H1 (cell line): ENCODE data around the gene SSH2. TPM values are rescaled to one million over a fixed set of nuclear protein-coding genes. Genes with fewer than 3 reads are reported as not detected.

Experiments used
- BCL11A ChIP-seq, 2 experiments: IDR thresholded peaks; one replicate each; pipeline ENCODE4 v1.6.1; 2011; ENCODE audit warnings: low read depth in 2 of 2, low read length in 2 of 2, mild to moderate bottlenecking in 2 of 2
- BRCA1 ChIP-seq: IDR thresholded peaks from 2 replicates; pipeline ENCODE4 v1.6.1; 2012; ENCODE audit warnings: low read depth, low read length, improper control_type of control experiment
- CBX5 ChIP-seq: fragments of 300-800, 300-1000 bp; sonication (generic); IDR thresholded peaks from 2 replicates; pipeline ENCODE4 v1.7.1; 2016; ENCODE audit warnings: antibody characterized with exemption, low read length, low read depth
- KDM5A ChIP-seq: fragments of 200-600 bp; IDR thresholded peaks from 2 replicates; pipeline ENCODE4 v1.7.1; 2012; ENCODE audit warnings: mild to moderate bottlenecking, low read length, inconsistent platforms, mixed read lengths
- TCF12 ChIP-seq: IDR thresholded peaks from 2 replicates; pipeline ENCODE4 v1.6.1; 2011; ENCODE audit warnings: low read depth, mild to moderate bottlenecking, low read length
- polyA plus RNA-seq, 7 experiments: library from polyadenylated mRNA; depleted of rRNA in 3 of 7; stranded (reverse) in 5 of 7; unstranded in 2 of 7; fragments of >200 nt in 5 of 7; fragments of 200-250 nt in 2 of 7; gene quantifications; 1 replicate in 5 of 7; 2 replicates in 1 of 7; 4 replicates in 1 of 7; pipeline versions ENCODE4 v1.2.1 to v1.2.3, GENCODE V29; 2011 to 2013; ENCODE audit warnings: missing spikeins in 2 of 7, mixed read lengths in 2 of 7
- total RNA-seq: library from RNA; stranded (reverse); fragmentation: NEBNext Ultra II Directional; extraction: Animal tissue kit (Norgen Biotek cat#: 25700); gene quantifications from 2 replicates; pipeline ENCODE4 v1.2.1, GENCODE V29; 2021

The SSH2 gene
- total and polyA plus RNA-seq, 2 of the 8 experiments (the other 6 are each of a cell fraction or from before 2014, with no cell fraction given): 5.2 to 15.9 TPM

GRCh38 chr17:29620779-29621500 lies 309.1 kb downstream of the SSH2 start (continued):
- TF ChIP-seq TCF12 (no peak), BCL11A (IDR thresholded peaks at IDR 0.05; ENCODE audit: low read depth in 2 of 2, low read length in 2 of 2) (no peak), KDM5A (no peak), CBX5 (no peak), BRCA1 (no peak)
